ENCODE data around the gene FBN2. TPM values are rescaled to one million over a fixed set of nuclear protein-coding genes. Genes with fewer than 3 reads are reported as not detected.

The FBN2 gene
- total RNA-seq: 202 and 523 TPM in 2 replicates

DNA sequence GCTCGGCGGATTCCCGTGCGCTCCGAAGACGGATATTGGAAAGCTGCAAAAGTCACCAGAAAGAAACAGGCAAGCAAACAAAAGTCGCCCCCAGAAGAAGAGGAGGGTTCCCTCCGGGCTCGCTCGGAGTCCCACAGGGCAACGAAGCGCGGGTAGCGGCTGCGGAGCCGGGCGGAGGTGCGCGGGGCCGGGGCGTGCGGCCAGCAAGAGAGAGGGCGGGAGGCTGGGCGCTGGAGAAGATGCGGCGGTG is at the start of gene FBN2:
Gene FBN2, minus strand, starts transcription at position 246 of the 250 bp plus-strand sequence. CDS start 642 bp downstream, outside the sequence.

